HepG2 (cell line): Measurements from ENCODE around the gene MYO5A. TPM values are rescaled to one million over a fixed set of nuclear protein-coding genes. Genes with fewer than 3 reads are reported as not detected.
A peak's percentile ranks its signal among the peaks of the same experiment; 100 is the strongest.

Source experiments
- ATAC-seq: fragments of 200-7000 bp; cut with Tn5 transposase; 3 replicates; pipeline ENCODE4 v1.9.1; 2020; ENCODE audit warnings: mild to moderate bottlenecking, moderate library complexity
- BruUV-seq: library from RNA; stranded (reverse); fragments of 400-500 nt; replicated peaks from 2 replicates; lab custom pipeline; 2021; lab: Mats Ljungman, UMichigan
- CTCF ChIA-PET: fragments of 300-600 bp; formaldehyde crosslinking; extraction: SDS; loops from one replicate; lab custom pipeline; 2021; ENCODE audit warnings: low total read pairs, inconsistent platforms, low intra/inter-chr PET ratio; lab: Yijun Ruan, JAX
- POLR2A ChIA-PET: fragments of 350-600 bp; sonication (Branson Sonifier 250); formaldehyde crosslinking; loops from one replicate; lab custom pipeline; 2020; ENCODE audit warnings: antibody characterized with exemption, inconsistent platforms; lab: Yijun Ruan, JAX
- DNase-seq: peaks from one replicate; pipeline ENCODE4 v3.0.0-alpha.2; 2015; ENCODE audit warnings: low spot score
- FAIRE-seq: peaks from 3 replicates; lab custom pipeline; 2011; peaks lifted over from hg19 to GRCh38; lab: Jason Lieb, UNC
- H2AFZ ChIP-seq: one replicate; pipeline ENCODE4 v1.6.1; 2011; ENCODE audit warnings: low read length, inconsistent platforms
- H3K27ac ChIP-seq: fragments of 300-600 bp; 3 replicates; pipeline ENCODE4 v1.8.0; 2011; ENCODE audit warnings: mixed run types, mild to moderate bottlenecking, mixed read lengths, low read length, inconsistent platforms; ENCODE audit not compliant: insufficient read depth; ENCODE audit errors: extremely low read length
- H3K27me3 ChIP-seq, 2 experiments: fragments of 200-600 bp in 1 of 2; 2 replicates in 1 of 2; 3 replicates in 1 of 2; pipeline versions ENCODE4 v1.6.0 to v1.8.0; 2011; ENCODE audit warnings: low read length in 2 of 2, mild to moderate bottlenecking in 2 of 2, moderate library complexity in 2 of 2, inconsistent platforms in 1 of 2; ENCODE audit not compliant: insufficient read depth in 2 of 2, control insufficient read depth in 1 of 2
- H3K36me3 ChIP-seq, 2 experiments: fragments of 200-600 bp in 1 of 2; replicated peaks in 1 of 2; 2 replicates in 1 of 2; 3 replicates in 1 of 2; pipeline versions ENCODE4 v1.5.1 to v1.8.0; 2011; ENCODE audit warnings: low read length in 2 of 2, inconsistent platforms in 1 of 2; ENCODE audit not compliant: insufficient read depth in 2 of 2, control insufficient read depth in 1 of 2
- H3K4me1 ChIP-seq: 2 replicates; pipeline ENCODE4 v1.5.1; 2012; ENCODE audit warnings: low read length, inconsistent platforms; ENCODE audit not compliant: insufficient read depth
- H3K4me2 ChIP-seq: 2 replicates; pipeline ENCODE4 v1.6.0; 2011; ENCODE audit warnings: low read depth, low read length, inconsistent platforms
- H3K4me3 ChIP-seq, 3 experiments: fragments of 200-600 bp in 1 of 3; sonication (generic), shearing (Covaris generic) in 1 of 3; replicated peaks in 1 of 3; 2 replicates each; pipeline ENCODE4 v1.5.1; 2011 to 2016; ENCODE audit warnings: low read length in 3 of 3, inconsistent platforms in 2 of 3, low read depth in 2 of 3, mild to moderate bottlenecking in 2 of 3, control low read depth in 1 of 3, mixed read lengths in 1 of 3; ENCODE audit not compliant: insufficient read depth in 1 of 3
- H3K79me2 ChIP-seq: one replicate; pipeline ENCODE4 v1.6.1; 2011; ENCODE audit warnings: low read length, inconsistent platforms; ENCODE audit not compliant: insufficient read depth
- H3K9ac ChIP-seq: 2 replicates; pipeline ENCODE4 v1.6.0; 2011; ENCODE audit warnings: mild to moderate bottlenecking, low read depth, low read length, inconsistent platforms; ENCODE audit not compliant: insufficient read depth
- H3K9me3 ChIP-seq: 2 replicates; pipeline ENCODE4 v1.5.1; 2012; ENCODE audit warnings: mild to moderate bottlenecking, low read length
- H4K20me1 ChIP-seq: 2 replicates; pipeline ENCODE4 v1.6.0; 2011; ENCODE audit warnings: inconsistent platforms, mild to moderate bottlenecking, low read length, moderate library complexity; ENCODE audit not compliant: insufficient read depth
- AGO1 ChIP-seq: fragments of 200-400 bp; formaldehyde crosslinking; IDR thresholded peaks from 2 replicates; pipeline ENCODE4 v1.6.1; 2017; ENCODE audit warnings: mild to moderate bottlenecking, low read depth, low read length, moderate library complexity; ENCODE audit not compliant: poor library complexity, severe bottlenecking
- ARID2 ChIP-seq: sonication (generic); formaldehyde crosslinking; IDR thresholded peaks from 2 replicates; pipeline ENCODE4 v1.8.1; 2022; ENCODE audit warnings: mild to moderate bottlenecking, missing genetic modification reagents, borderline replicate concordance
- ARNT ChIP-seq: fragments of 450-650 bp; IDR thresholded peaks from 2 replicates; pipeline ENCODE4 v1.6.1; 2017
- ELK4 ChIP-seq: sonication (generic); formaldehyde crosslinking; IDR thresholded peaks from 2 replicates; pipeline ENCODE4 v1.9.0; 2021; ENCODE audit warnings: missing genetic modification reagents, borderline replicate concordance
- FOXM1 ChIP-seq: sonication (generic); formaldehyde crosslinking; IDR thresholded peaks from 2 replicates; pipeline ENCODE4 v1.5.0; 2020; ENCODE audit warnings: missing genetic modification reagents
- HDAC1 ChIP-seq: sonication (generic); formaldehyde crosslinking; IDR thresholded peaks from 2 replicates; pipeline ENCODE4 v1.5.1; 2020; ENCODE audit warnings: mild to moderate bottlenecking, missing genetic modification reagents
- MED1 ChIP-seq: sonication (generic); formaldehyde crosslinking; IDR thresholded peaks from 2 replicates; pipeline ENCODE4 v1.4.0; 2020; ENCODE audit warnings: missing genetic modification reagents
- MIER2 ChIP-seq: IDR thresholded peaks from 2 replicates; pipeline ENCODE4 v1.6.1; 2016; ENCODE audit warnings: missing biosample characterization, missing genetic modification reagents
- PPARG ChIP-seq: conservative IDR thresholded peaks from 2 replicates; pipeline ENCODE4 v1.6.1; 2016; ENCODE audit warnings: missing biosample characterization, missing genetic modification reagents
- SMC3 ChIP-seq: IDR thresholded peaks from 2 replicates; pipeline ENCODE4 v1.6.1; 2011; ENCODE audit warnings: low read length, improper control_type of control experiment
- SNAPC4 ChIP-seq: sonication (generic); formaldehyde crosslinking; IDR thresholded peaks from 2 replicates; pipeline ENCODE4 v1.4.0; 2020; ENCODE audit warnings: mild to moderate bottlenecking, missing genetic modification reagents
- SRY ChIP-seq: sonication (generic); formaldehyde crosslinking; IDR thresholded peaks from 2 replicates; pipeline ENCODE4 v1.8.0; 2022; ENCODE audit warnings: mild to moderate bottlenecking, missing genetic modification reagents
- ZFX ChIP-seq: sonication (generic); formaldehyde crosslinking; IDR thresholded peaks from 2 replicates; pipeline ENCODE4 v1.4.0; 2020; ENCODE audit warnings: mild to moderate bottlenecking, low read depth, missing genetic modification reagents, moderate library complexity
- ZNF44 ChIP-seq: sonication (generic); formaldehyde crosslinking; IDR thresholded peaks from 2 replicates; pipeline ENCODE4 v1.5.1; 2020; ENCODE audit warnings: mild to moderate bottlenecking, missing genetic modification reagents
- ZNF441 ChIP-seq: sonication (generic); formaldehyde crosslinking; IDR thresholded peaks from 2 replicates; pipeline ENCODE4 v1.7.0; 2021; ENCODE audit warnings: missing genetic modification reagents, borderline replicate concordance
- ZNF619 ChIP-seq: sonication (generic); formaldehyde crosslinking; IDR thresholded peaks from 2 replicates; pipeline ENCODE4 v1.4.0; 2020; ENCODE audit warnings: mild to moderate bottlenecking, missing genetic modification reagents
- ZNF790 ChIP-seq: sonication (generic); formaldehyde crosslinking; IDR thresholded peaks from 2 replicates; pipeline ENCODE4 v1.8.0; 2022; ENCODE audit warnings: missing genetic modification reagents, mild to moderate bottlenecking, borderline replicate concordance
- WGBS: methylation state at CpG from one replicate; pipeline ENCODE4 v1.1.6; 2017; ENCODE audit warnings: low lambda C conversion rate; 5-methylcytosine and 5-hydroxymethylcytosine counted together
- in situ Hi-C: cut with HindIII; loops from 2 replicates; pipeline ENCODE4 v1.10.0; 2017; ENCODE audit warnings: low pct_unique_long_range_greater_than_20kb; ENCODE audit not compliant: extremely low pct_ligation_motif_present
- intact Hi-C: fragments of 100-400 bp; cut with micrococcal nuclease; formaldehyde crosslinking; loops from one replicate; pipeline ENCODE4 v1.10.0; 2022; ENCODE audit not compliant: unreplicated experiment
- polyA plus RNA-seq, 8 experiments: library from polyadenylated mRNA; depleted of rRNA in 3 of 8; stranded (reverse) in 7 of 8; unstranded in 1 of 8; fragments of >200 nt; fragmentation: Illumina TruSeq in 4 of 8; extraction: Trizol in 4 of 8; gene quantifications; 2 replicates each; pipeline versions ENCODE4 v1.2.1 to v1.2.3, GENCODE V29; 2011 to 2016; ENCODE audit warnings: low read depth in 4 of 8, missing spikeins in 1 of 8, mixed read lengths in 1 of 8; ENCODE audit not compliant: insufficient read depth in 1 of 8
- total RNA-seq, 5 experiments: library from RNA; depleted of rRNA; stranded (reverse); fragments of >200 nt; fragmentation: Illumina TruSeq; extraction: Trizol; gene quantifications; 2 replicates each; pipeline ENCODE4 v1.2.3, GENCODE V29; 2016; ENCODE audit warnings: low read depth in 1 of 5
- TF ChIP-seq, protein P1 (sequence below): sonication (generic); formaldehyde crosslinking; IDR thresholded peaks from 2 replicates; pipeline ENCODE4 v1.4.0; 2020; ENCODE audit warnings: missing genetic modification reagents

Gene MYO5A
- total and polyA plus RNA-seq, 2 of the 13 experiments (the other 11 are each of a cell fraction or from before 2014, with no cell fraction given) = 2.8 to 4.8 TPM

DNA sequence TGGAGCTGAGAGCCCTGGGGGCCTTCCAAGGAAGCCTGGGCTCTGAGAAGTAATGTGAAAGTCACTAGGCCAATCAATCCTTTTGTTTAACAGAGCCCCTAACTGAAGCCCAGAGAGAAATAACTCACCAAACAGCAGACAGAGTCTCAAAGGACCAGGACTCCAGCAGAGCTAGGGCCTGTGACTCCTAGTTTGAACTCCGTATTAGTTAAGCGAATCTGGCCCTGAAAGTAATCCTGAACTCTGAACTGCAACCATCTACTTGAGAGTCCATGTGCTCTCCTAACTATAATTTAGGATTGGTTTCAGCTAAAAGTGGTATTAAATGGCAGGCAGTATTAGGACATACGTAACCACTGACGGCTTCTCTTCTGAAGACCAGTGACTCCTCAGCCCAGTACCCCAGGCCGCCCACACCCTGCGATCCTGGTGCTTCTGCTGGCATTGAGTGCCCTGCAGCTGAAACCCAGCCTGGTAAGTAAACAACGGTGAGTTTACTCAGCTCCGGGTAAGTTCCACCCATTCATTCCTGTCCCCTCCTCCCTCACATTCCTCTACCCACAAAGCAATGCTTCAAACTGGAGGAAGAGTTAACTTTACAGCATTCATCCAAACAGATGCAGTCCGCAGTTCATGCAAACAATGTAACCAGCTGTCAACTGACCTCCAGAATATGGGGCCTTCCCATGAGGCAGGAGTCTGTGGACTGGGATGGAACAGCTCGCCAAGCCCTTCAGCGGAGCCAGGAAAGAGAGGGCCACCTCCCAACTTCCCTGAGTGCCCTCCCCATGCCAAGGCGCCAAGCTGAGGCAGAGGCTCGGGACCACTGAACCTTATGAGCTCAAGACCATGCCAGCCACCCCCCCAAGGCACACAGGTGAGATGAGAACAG lies 240.4 kb downstream of the MYO5A start:
- Histone ChIP-seq H3K79me2 (peaks cover 33% of the 10 kb centered on the region), H3K4me1 (peaks cover 62% of the 10 kb centered on the region), H3K27ac (peak overlapping the region; percentile 92), H3K4me3 (peak overlapping the region; percentile 40 to 62 (median 46)), H3K36me3 (peaks cover 0 to 8% of the 10 kb centered on the region in 2 experiments; a peak in 1 of 5 replicates), H3K4me2 (peak overlapping the region; percentile 79), H3K9ac (peak overlapping the region; percentile 71), H4K20me1 (no peaks in the 10 kb centered on the region), H2AFZ (no peak overlapping the region), H3K9me3 (no peaks in the 10 kb centered on the region), H3K27me3 (no peaks in the 10 kb centered on the region)
- in situ Hi-C loops = no loop called here
- ChIA-PET CTCF (no interaction called here), POLR2A (interaction anchor here (0.7 to 1.7 kb wide), 14 partner anchors 11 to 1165 kb away, joined by 3 to 7 read pairs (median 3); partner anchors contain the start of gene ARPP19)
- BruUV-seq = TSS peak; percentile 64
- WGBS = 0% methylated on average over 9 of the region's 13 CpGs
- FAIRE-seq (peak; percentile 100), DNase-seq (peak; percentile 99), ATAC-seq (peak; percentile 97)
- intact Hi-C loops = no loop called here
- TF ChIP-seq MIER2 (peak; percentile 74; the same call in 1 of the 2 replicates), SMC3 (no peak; the same call in 1 of the 2 replicates), SRY (CRISPR knock-in tag) (no peak), ARNT (no peak), ZFX (CRISPR knock-in tag) (peak; percentile 84), FOXM1 (CRISPR knock-in tag) (no peak), MED1 (CRISPR knock-in tag) (peak; percentile 91), HDAC1 (CRISPR knock-in tag) (peak; percentile 96), ZNF790 (CRISPR knock-in tag) (no peak), ZNF441 (CRISPR knock-in tag) (peak; percentile 34; the same call in 1 of the 2 replicates), ARID2 (CRISPR knock-in tag) (no peak), AGO1 (no peak), ELK4 (no peak), ZNF619 (CRISPR knock-in tag) (peak; percentile 64; the same call in 1 of the 2 replicates), PPARG (peak; percentile 91), ZNF44 (no peak), SNAPC4 (CRISPR knock-in tag) (peak; percentile 87; the same call in 1 of the 2 replicates)
- TF ChIP-seq, protein P1, sequence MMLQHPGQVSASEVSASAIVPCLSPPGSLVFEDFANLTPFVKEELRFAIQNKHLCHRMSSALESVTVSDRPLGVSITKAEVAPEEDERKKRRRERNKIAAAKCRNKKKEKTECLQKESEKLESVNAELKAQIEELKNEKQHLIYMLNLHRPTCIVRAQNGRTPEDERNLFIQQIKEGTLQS = no peak
